Gastroesophageal sphincter (tissue), 3 donors: ENCODE data around the gene DPH6.

Experiments
- CTCF ChIP-seq, 4 experiments: fragments of 200-600 bp in 2 of 4; fragments of 450-650 bp in 2 of 4; sonication (generic) in 1 of 4; IDR thresholded peaks; one replicate each; pipeline ENCODE4 v1.5.1; 2017 to 2019; ENCODE audit warnings: antibody characterized with exemption in 4 of 4, mild to moderate bottlenecking in 2 of 4, moderate library complexity in 2 of 4
- EP300 ChIP-seq: sonication (generic); formaldehyde crosslinking; IDR thresholded peaks from one replicate; pipeline ENCODE4 v1.6.1; 2017; ENCODE audit warnings: antibody characterized with exemption, mild to moderate bottlenecking
- POLR2A ChIP-seq, 2 donors: fragments of 450-650 bp; IDR thresholded peaks; one replicate each; pipeline ENCODE4 v1.6.1; 2017; ENCODE audit warnings: antibody characterized with exemption in 2 of 2, mild to moderate bottlenecking in 2 of 2, moderate library complexity in 1 of 2
- POLR2AphosphoS5 ChIP-seq: sonication (generic); formaldehyde crosslinking; IDR thresholded peaks from one replicate; pipeline ENCODE4 v1.6.1; 2017; ENCODE audit warnings: antibody characterized with exemption

GRCh38 chr15:35514759-35515158 lies 31.2 kb downstream of the DPH6 start:
- no peak for TF ChIP-seq CTCF (IDR thresholded peaks at IDR 0.05)
- no peak for TF ChIP-seq POLR2AphosphoS5
- no peak for TF ChIP-seq POLR2A (IDR thresholded peaks at IDR 0.05)
- no peak for TF ChIP-seq EP300
